Measurements from ENCODE around the gene GJA9.

GJA9 gene

GRCh38 chr1:38905985-38906384 lies 24.6 kb upstream of the GJA9 start:
- no peak for DNase-seq (ENCODE audit: low read depth)
- H3K4me3 ChIP-seq (ENCODE audit: low read depth, low read length): no peak overlapping the region
- TF ChIP-seq, protein P1, sequence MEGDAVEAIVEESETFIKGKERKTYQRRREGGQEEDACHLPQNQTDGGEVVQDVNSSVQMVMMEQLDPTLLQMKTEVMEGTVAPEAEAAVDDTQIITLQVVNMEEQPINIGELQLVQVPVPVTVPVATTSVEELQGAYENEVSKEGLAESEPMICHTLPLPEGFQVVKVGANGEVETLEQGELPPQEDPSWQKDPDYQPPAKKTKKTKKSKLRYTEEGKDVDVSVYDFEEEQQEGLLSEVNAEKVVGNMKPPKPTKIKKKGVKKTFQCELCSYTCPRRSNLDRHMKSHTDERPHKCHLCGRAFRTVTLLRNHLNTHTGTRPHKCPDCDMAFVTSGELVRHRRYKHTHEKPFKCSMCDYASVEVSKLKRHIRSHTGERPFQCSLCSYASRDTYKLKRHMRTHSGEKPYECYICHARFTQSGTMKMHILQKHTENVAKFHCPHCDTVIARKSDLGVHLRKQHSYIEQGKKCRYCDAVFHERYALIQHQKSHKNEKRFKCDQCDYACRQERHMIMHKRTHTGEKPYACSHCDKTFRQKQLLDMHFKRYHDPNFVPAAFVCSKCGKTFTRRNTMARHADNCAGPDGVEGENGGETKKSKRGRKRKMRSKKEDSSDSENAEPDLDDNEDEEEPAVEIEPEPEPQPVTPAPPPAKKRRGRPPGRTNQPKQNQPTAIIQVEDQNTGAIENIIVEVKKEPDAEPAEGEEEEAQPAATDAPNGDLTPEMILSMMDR (conservative IDR thresholded peaks at IDR 0.05; ENCODE audit: low read depth, low read length): no peak

GRCh38 chr1:38899560-38899959 lies 18.2 kb upstream of the GJA9 start:
- no peak overlapping the region for H3K4me3 ChIP-seq (ENCODE audit: low read depth, low read length)
- no peak for DNase-seq (ENCODE audit: low read depth)
- TF ChIP-seq, protein P1 (conservative IDR thresholded peaks at IDR 0.05; ENCODE audit: low read depth, low read length): no peak

DNA sequence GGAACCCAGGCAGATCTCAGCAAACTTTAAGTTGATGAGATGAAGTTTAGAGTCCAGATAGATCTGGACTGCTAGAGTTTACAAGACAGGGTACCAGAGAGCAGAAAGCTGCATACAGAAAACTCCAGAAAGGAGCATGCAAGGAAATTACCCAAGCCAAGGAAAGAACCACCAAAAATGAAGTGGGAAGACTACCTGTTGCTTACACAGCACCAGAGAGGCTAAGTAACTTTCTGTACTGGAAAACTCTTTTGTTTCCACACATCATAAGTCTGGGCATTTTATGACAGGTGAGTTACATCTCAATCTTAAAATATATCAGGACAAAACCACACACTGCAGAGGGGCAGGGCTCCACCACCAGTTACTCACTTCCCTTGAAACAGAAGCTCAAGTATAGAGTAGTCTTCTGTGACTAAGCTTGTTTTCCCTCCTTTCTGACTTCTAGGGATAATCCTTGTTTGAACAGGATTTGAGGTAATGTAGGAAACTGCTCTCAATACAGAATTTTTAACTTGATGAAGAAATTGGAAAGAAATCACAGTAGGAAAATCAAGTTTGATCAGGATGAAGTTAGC lies 17.4 kb upstream of the GJA9 start:
- TF ChIP-seq, protein P1 (conservative IDR thresholded peaks at IDR 0.05; ENCODE audit: low read depth, low read length): no peak
- DNase-seq (ENCODE audit: low read depth): no peak
- H3K4me3 ChIP-seq (ENCODE audit: low read depth, low read length): no peak overlapping the region

- TF ChIP-seq, protein P1 (conservative IDR thresholded peaks at IDR 0.05; ENCODE audit: low read depth, low read length): no peak
- no peak overlapping the region for H3K4me3 ChIP-seq (ENCODE audit: low read depth, low read length)
- DNase-seq (ENCODE audit: low read depth): no peak
Observed at GRCh38 chr1:38896169-38896568, 14.8 kb upstream of the GJA9 start.

GRCh38 chr1:38892976-38893375 lies 11.6 kb upstream of the GJA9 start:
- H3K4me3 ChIP-seq (ENCODE audit: low read depth, low read length): no peak overlapping the region
- TF ChIP-seq, protein P1 (conservative IDR thresholded peaks at IDR 0.05; ENCODE audit: low read depth, low read length): no peak
- no peak for DNase-seq (ENCODE audit: low read depth)

- no peak overlapping the region for H3K4me3 ChIP-seq (ENCODE audit: low read depth, low read length)
- DNase-seq (ENCODE audit: low read depth): peak; percentile 14
- TF ChIP-seq, protein P1 (conservative IDR thresholded peaks at IDR 0.05; ENCODE audit: low read depth, low read length): peak; percentile 22
Observed at GRCh38 chr1:38891753-38892152, 10.4 kb upstream of the GJA9 start.

- DNase-seq (ENCODE audit: low read depth): no peak
- no peak overlapping the region for H3K4me3 ChIP-seq (ENCODE audit: low read depth, low read length)
- TF ChIP-seq, protein P1 (conservative IDR thresholded peaks at IDR 0.05; ENCODE audit: low read depth, low read length): no peak
Observed at GRCh38 chr1:38889589-38889988, 8.2 kb upstream of the GJA9 start.
